Nephron progenitor cell (in vitro differentiated cells): ENCODE results near the gene ALOX12B.
A peak's percentile ranks its signal among the peaks of the same experiment; 100 is the strongest.

Source experiments
- DNase-seq: peaks from one replicate; pipeline ENCODE4 v3.0.0; 2021
- H3K27ac Mint-ChIP-seq: 2 replicates; pipeline ENCODE4 v1.8.0; 2021; ENCODE audit warnings: mild to moderate bottlenecking, moderate library complexity, mixed read lengths
- H3K27me3 Mint-ChIP-seq: 2 replicates; pipeline ENCODE4 v1.8.0; 2021; ENCODE audit warnings: mild to moderate bottlenecking, low read depth, mixed read lengths; ENCODE audit not compliant: poor library complexity
- H3K36me3 Mint-ChIP-seq: 2 replicates; pipeline ENCODE4 v1.8.0; 2021; ENCODE audit warnings: low read depth, mixed read lengths
- H3K4me1 Mint-ChIP-seq: 2 replicates; pipeline ENCODE4 v1.8.0; 2021; ENCODE audit warnings: mixed read lengths
- H3K4me3 Mint-ChIP-seq: 2 replicates; pipeline ENCODE4 v1.8.0; 2021; ENCODE audit warnings: mild to moderate bottlenecking, moderate library complexity, mixed read lengths
- H3K9me3 Mint-ChIP-seq: 2 replicates; pipeline ENCODE4 v1.8.0; 2021; ENCODE audit warnings: mild to moderate bottlenecking, moderate library complexity, mixed read lengths
- TF ChIP-seq, protein P1 (sequence below): fragments of 200-600 bp; sonication (generic); IDR thresholded peaks from 2 replicates; pipeline ENCODE4 v1.5.0; 2021; ENCODE audit warnings: antibody characterized with exemption

ALOX12B gene

DNA sequence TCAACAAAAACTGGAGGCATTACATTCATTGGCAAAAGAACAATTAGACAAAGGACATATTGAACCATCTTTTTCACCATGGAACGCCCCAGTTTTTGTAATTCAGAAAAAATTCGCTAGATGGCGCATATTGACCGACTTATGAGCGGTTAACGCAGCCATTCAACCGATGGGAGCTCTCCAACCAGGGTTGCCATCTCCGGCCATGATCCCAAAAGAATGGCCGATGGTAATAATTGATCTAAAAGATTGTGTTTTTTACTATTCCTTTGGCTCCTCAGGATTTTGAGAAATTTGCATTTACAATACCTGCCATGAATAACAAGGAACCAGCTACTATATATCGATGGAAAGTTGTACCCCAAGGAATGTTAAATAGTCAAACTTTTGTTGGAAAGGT lies 27.2 kb downstream of the ALOX12B start:
- Mint-ChIP-seq H3K4me1 (peaks cover 26% of the 10 kb centered on the region), H3K4me3 (no peak overlapping the region), H3K36me3 (no peaks in the 10 kb centered on the region), H3K9me3 (peaks cover 3% of the 10 kb centered on the region), H3K27ac (no peak overlapping the region), H3K27me3 (peaks cover 76% of the 10 kb centered on the region)
- DNase-seq: peak; percentile 65
- TF ChIP-seq, protein P1, sequence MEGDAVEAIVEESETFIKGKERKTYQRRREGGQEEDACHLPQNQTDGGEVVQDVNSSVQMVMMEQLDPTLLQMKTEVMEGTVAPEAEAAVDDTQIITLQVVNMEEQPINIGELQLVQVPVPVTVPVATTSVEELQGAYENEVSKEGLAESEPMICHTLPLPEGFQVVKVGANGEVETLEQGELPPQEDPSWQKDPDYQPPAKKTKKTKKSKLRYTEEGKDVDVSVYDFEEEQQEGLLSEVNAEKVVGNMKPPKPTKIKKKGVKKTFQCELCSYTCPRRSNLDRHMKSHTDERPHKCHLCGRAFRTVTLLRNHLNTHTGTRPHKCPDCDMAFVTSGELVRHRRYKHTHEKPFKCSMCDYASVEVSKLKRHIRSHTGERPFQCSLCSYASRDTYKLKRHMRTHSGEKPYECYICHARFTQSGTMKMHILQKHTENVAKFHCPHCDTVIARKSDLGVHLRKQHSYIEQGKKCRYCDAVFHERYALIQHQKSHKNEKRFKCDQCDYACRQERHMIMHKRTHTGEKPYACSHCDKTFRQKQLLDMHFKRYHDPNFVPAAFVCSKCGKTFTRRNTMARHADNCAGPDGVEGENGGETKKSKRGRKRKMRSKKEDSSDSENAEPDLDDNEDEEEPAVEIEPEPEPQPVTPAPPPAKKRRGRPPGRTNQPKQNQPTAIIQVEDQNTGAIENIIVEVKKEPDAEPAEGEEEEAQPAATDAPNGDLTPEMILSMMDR: peak; percentile 73

DNA sequence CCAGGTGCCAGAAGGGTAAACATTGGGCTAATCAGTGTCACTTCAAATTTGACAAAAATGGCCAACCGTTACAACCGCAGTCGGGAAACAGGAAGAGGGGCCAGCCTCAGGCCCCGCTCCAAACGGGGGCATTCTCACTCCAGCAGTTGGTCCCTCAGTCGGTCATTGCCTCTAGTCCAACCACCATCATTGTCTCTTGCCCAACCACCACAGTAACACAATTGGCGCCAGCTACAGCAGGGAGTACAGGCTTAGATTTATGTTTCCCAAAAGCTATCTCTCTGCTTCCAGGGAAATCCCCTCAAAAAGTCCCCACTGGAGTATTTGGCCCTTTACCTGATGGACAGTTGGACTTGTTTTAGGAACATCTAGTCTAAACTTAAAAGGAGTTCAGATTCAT lies 28.4 kb downstream of the ALOX12B start:
- H3K4me1 Mint-ChIP-seq: peaks cover 26% of the 10 kb centered on the region
- no peaks in the 10 kb centered on the region for H3K36me3 Mint-ChIP-seq
- TF ChIP-seq, protein P1: no peak
- peaks cover 72% of the 10 kb centered on the region for H3K27me3 Mint-ChIP-seq
- peaks cover 3% of the 10 kb centered on the region for H3K9me3 Mint-ChIP-seq
- no peak overlapping the region for H3K27ac Mint-ChIP-seq
- no peak overlapping the region for H3K4me3 Mint-ChIP-seq
- DNase-seq: no peak

DNA sequence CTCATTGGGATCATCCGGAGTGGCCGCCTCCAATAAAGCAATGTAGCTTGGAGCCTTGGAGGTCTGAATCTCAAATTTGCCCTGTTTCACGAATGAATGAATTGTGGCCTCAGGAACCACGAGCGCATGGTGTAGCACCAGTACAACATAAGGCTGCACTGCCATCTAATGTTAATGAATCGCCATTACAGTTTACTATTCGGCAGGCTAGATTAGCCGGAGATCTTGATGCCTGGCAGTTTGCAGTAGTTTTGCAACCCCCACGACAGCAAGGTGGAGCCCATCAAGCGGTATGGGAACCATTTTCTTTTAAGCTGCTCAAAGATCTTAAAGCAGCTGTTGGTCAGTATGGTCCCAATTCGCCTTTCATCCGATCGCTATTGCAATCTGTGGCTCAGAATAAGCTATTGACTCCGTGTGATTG lies 29.8 kb downstream of the ALOX12B start:
- peak; percentile 57 for DNase-seq
- Mint-ChIP-seq H3K27me3 (peaks cover 64% of the 10 kb centered on the region), H3K9me3 (peaks cover 3% of the 10 kb centered on the region), H3K4me3 (no peak overlapping the region), H3K4me1 (peaks cover 16% of the 10 kb centered on the region), H3K36me3 (no peaks in the 10 kb centered on the region), H3K27ac (no peak overlapping the region)
- TF ChIP-seq, protein P1: peak; percentile 73

DNA sequence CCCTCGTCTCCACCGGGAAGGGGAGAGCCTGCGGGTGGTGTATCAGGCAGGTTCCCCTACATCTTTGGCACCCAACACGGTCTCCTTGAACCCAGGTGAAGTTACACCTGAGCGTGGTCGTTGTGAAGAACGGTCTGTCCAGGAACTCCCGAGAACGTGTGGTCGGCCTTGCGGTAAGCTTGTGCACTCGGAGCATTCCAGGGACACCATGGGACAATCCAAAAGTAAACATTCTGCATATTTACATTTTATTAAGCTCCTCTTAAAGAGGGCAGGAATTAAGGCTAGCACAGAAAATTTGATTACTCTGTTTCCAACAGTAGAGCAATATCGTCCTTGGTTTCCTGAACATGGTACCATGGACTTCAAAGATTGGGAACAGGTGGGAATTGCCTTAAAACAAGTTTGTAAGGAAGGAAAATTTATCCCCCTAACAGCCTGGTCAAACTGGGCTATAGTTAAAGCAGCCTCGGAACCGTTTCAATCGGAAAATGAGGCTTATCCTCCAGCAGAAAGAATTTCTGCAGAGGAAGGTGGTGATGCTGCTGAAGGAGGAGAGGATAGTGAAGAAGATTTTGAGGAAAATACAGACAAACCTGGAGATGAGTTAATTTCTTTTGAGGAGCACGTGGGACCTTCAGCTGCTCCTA lies 30.4 kb downstream of the ALOX12B start:
- H3K4me3 Mint-ChIP-seq: no peak overlapping the region
- TF ChIP-seq, protein P1: no peak
- H3K36me3 Mint-ChIP-seq: no peaks in the 10 kb centered on the region
- no peak for DNase-seq
- no peak overlapping the region for H3K27ac Mint-ChIP-seq
- peaks cover 58% of the 10 kb centered on the region for H3K27me3 Mint-ChIP-seq
- peaks cover 12% of the 10 kb centered on the region for H3K4me1 Mint-ChIP-seq
- H3K9me3 Mint-ChIP-seq: peaks cover 3% of the 10 kb centered on the region

DNA sequence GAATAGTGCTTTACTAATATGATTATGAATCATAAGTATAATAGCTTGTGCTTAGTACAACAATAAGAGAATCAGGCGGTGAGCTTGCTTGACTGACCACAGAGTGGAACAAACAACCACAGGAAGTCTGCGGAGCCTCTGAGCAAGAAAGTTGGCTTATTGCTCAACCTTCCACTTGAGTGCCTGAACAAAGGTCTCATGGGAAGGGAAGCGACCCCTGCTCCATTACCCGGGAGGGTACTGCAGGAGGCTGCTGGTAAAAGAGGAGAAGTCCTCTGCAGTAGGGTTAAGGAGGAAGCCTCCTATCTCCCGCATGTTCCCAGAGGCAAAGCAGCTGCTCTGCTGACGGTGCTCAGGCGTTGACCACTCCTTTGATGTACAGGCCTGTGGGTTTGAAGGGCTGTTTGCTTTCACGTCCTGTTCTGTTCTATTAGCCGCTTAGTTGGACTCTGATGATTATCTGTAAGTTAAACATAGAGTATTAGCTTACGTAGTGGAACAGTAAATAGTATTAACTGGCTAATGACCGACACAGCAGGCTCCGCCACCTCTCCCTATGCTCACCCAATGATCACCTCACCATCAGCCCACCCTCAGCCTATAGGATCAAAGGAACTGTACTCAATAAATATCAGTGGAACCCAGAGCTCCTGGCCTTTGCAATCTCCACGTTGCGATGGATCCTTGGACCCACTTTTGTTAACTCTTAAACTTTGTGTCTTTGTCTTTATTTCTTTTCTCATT lies 31.1 kb downstream of the ALOX12B start:
- peaks cover 51% of the 10 kb centered on the region for H3K27me3 Mint-ChIP-seq
- TF ChIP-seq, protein P1: no peak
- H3K4me1 Mint-ChIP-seq: peaks cover 12% of the 10 kb centered on the region
- DNase-seq: no peak
- no peak overlapping the region for H3K4me3 Mint-ChIP-seq
- H3K9me3 Mint-ChIP-seq: no peaks in the 10 kb centered on the region
- H3K36me3 Mint-ChIP-seq: no peaks in the 10 kb centered on the region
- H3K27ac Mint-ChIP-seq: no peak overlapping the region
